Activated CD8-positive, alpha-beta memory T cell treated with anti-CD3 and anti-CD28 coated beads, Interleukin-2, amount 50 U/mL, for 48 hours (primary cell): Measurements from ENCODE around the gene WDFY1.
A peak's percentile ranks its signal among the peaks of the same experiment; 100 is the strongest.
"Not testable (repeated sequence)": the region's sequence is repeated elsewhere in the genome, so short reads cannot be mapped to it uniquely, and the experiment has no call there.

Source experiments
- DNase-seq: peaks from one replicate; pipeline ENCODE4 v3.0.0-alpha.2; 2020

Gene WDFY1

GRCh38 chr2:223957092-223957851 lies 12.1 kb upstream of the WDFY1 start, which contains the start of gene MRPL44:
TSS of gene MRPL44 (plus strand) at chr2:223957463. CDS start at chr2:223957473, 10 bp downstream.
- peak; percentile 99 for DNase-seq

GRCh38 chr2:223956300-223956699 lies 11.2 kb upstream of the WDFY1 start:
- no peak for DNase-seq

DNA sequence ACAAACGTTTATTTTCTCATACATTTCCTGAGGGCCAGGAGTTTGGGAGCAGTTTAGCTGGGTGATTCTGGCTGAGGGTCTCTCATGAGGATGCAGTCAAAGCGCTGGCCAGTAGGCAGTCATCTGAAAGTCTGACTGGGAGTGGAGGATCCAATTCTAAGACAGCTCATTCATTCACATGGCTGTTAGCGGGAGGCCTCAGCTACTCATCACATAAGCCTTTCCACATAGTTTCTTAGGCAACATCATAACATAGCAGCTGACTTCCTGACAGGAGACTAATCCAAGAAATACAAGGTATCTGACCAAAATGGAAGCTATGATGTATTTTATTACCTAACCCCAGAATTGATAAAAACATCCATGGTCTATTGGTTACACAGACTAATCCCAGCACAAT lies 9.3 kb upstream of the WDFY1 start:
- no peak for DNase-seq

DNA sequence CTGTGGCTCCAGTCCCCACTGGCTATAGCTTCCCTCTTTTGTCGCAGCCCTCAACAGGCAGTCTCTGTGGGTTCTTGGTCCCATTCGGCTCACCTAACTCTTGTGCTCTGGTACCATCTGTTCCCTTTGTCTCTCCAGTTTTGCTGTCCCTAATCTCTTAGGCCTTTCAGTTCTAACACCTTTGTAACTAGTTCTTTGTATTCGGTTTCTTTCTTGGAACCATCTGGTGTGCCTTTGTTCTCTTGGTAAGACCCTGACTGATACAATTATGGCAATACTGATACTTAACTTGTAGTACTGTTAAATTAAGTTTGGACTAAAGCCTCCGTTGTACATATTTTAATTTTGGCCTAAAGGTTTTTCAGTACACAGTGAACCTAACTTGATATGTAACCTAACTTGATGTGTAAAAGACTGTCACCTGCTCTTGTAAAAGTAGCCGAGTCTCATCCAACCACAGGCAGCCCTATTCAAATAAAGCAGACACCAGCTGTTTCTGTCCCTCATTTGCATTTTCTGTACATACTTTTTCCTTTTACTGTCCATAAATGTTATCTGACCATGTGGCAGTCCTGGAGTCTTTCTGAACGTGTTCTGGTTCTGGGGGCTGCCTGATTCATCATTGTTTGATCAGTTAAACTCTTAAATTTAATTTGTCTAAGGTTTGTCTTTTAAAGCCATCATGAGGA lies 7.3 kb upstream of the WDFY1 start:
- DNase-seq, result no peak

- no peak for DNase-seq
Observed at GRCh38 chr2:223950448-223951347, 5.6 kb upstream of the WDFY1 start.

DNA sequence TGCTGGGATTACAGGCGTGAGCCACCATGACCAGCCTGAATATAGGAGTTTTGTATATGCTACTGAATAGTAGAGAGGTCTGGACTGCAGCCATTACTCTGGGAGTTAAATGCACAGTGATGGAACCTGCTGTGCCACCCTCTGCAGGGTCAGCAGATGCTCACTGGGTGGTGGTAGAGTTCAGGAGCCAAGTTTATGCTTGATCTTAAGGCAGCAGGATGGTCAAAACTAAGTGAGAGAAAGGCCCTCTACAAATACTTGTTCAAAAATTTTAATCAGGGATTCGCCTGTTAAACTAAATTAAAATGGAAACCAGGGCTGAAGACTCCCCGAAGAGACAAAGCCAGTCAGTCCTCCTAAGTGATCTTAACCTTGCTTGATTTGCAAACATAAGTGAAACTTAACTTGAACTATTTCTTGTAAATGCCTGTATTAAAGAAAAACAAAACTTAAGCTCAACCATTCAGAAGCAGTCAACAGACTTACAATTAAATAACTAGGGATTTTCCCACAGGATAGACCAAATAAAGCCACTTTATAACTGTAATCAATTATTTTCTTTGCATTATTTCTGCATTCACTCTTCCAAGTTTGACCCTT lies 4.2 kb upstream of the WDFY1 start:
- no peak for DNase-seq

DNA sequence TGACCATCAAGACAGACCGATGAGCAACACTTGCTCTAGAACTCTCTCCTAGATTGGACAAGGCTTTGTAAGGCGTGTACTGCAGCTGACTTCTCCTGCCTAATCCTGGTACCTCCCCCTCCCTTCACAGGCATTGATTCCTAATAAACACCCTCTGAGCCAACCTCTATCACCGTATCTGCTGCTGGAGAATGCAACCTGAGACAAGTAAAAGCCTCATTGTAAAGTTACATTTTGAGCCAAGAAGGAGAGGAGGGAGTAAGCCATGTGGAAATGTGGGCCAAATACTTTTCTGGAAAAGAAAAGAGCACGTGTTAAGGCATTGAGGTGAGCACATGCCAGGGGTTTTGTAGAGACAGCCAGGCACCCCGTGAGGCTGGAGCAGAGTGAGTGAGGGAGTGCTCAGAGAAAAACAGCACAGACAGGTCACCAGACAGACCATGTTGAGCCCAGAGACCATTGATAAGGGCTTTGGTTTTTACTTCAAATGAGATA lies 2.6 kb upstream of the WDFY1 start:
- DNase-seq, result no peak

- no peak for DNase-seq
Observed at GRCh38 chr2:223945755-223946154, 620 bp upstream of the WDFY1 start.

DNA sequence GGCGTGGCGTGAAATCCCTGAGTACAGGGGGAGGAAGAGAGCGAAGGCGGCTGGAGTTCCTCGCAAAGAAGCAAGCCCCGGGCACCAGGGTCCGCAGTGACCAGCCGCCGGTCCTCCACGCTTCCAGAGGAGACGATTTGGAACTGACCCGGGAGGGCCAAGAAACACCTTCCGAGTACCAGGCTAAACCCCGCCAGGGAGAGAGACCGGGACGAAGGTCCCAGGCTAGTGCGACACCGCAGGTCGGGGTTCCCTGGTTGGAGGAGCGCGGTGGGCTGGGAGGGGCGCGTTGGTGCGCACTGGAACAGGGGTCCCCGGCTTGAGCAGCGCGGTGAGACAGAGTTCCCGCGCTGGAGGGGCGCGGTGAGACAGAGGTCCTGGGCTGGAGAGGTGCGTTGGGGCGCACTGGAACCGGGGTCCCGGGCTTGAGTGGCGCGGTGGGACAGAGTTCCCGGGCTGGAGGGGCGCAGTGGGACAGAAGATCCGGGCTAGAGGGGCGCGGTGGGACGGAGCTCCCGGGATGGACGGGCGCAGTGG lies 901 bp downstream of the WDFY1 start:
- DNase-seq, result peak; percentile 69

DNA sequence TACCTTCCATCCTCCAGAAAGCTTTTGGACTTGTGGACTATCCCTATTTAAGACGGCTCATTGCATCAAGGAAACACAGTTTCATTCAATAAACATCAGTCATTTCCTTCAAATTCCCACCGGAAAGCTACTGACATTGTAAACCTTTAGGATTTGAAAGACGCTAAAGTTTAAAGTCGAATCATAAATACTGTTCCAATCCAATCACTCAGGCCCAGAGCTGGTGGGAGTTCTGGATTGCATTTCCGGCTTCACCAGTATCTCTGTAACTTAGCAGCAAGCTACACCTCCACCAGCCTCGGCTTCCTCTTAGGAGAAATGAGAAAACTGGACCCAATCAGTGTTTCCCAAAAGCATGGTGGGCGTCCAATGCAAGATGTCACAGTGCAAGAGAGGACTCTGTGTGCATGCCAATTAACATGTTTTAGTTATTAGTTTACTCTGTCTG lies 1.6 kb downstream of the WDFY1 start:
- DNase-seq, result no peak

GRCh38 chr2:223943135-223943534 lies 2.0 kb downstream of the WDFY1 start:
- DNase-seq, result no peak

GRCh38 chr2:223941579-223942277 lies 3.4 kb downstream of the WDFY1 start:
- DNase-seq, result peak; percentile 76

GRCh38 chr2:223939438-223939837 lies 5.7 kb downstream of the WDFY1 start:
- not testable (repeated sequence) for DNase-seq

DNA sequence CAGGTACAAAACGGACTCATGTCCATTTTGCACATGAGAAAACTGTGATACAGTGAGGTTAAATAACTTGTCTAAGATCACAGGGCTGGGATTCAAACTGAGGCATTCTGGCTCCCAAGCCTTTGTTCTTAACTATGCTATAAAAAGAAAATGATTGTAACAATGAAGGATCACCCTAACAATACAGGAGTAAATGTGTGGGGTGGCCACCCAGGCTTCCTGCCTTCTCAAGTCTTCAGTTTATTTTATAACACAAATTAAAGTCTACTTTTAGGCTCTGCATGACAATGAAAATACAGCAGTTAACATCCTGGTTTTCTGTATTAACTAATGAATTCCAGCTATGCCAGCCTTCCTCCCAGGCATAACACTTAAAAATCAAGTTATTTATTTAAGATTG lies 7.6 kb downstream of the WDFY1 start:
- no peak for DNase-seq

DNA sequence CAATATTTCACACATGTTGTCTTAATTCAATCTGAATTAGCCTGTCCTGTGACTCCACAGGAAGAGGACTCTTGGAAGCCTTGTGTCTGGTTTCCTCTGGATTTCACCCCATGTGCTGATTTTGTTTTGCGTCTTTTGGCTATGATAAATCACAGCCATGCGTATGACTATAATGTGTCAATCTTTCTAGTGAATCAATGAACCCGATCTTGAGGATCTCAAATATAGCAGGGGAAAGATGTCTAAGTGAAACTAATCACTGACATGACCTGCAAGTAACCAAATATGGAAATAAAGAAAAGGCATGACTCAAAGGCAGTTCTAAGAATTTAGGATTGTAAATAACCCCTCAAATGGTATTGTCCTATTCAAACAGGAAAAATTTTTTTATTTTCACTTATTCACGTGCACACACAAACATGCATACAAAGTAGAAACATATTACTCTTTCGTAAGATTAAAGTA lies 8.2 kb downstream of the WDFY1 start:
- no peak for DNase-seq

DNA sequence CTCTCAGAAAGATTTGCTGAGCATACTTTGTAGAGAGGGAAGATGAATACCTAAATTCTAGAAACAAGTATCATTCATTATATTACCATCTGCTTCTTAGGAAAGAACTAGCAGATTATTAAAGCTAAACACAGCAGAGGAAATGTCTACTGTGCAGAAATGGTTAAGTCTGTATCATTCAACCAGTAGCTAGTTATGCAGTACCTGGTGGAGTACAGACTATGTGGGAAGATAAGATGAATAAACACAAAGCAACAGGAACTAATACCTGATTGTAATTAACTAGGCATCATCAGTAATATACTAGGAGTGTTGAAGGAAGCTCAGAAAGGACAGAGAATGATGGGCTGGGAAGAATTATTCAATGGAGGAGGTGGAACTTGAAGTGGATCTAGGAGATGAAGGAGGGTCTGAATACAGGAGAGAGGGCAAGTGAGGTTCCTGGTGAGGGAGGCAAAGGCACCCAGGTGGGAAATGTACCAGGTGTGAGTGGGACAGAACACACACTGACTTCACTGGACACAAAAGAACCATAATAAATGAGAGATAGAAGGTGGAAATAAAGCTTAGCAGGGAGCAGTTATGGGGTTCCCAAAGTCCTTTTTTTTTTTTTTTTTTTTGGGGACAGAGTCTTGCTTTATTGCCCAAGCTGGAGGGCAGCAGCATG lies 9.5 kb downstream of the WDFY1 start:
- DNase-seq, result no peak

DNA sequence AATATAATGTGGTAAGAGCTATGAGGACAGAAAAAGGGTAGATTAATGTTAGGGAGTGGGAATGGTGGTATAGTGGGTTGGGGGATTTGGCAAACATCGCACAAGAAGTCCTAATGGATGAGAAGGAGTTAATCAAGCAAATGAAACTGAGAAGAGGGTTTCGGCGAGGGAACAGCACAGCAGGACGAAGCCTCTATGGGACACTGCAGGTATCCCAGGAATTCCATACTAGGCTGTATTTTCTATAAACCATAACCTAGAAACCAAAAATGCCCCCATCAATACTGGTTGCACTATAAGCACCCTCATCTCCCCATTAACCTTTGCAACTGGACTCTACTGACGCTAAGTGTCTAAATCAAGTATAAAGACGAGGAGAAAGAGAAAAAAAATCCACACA lies 10.3 kb downstream of the WDFY1 start:
- DNase-seq, result no peak

GRCh38 chr2:223932816-223933800 lies 12.0 kb downstream of the WDFY1 start:
- DNase-seq, result no peak

DNA sequence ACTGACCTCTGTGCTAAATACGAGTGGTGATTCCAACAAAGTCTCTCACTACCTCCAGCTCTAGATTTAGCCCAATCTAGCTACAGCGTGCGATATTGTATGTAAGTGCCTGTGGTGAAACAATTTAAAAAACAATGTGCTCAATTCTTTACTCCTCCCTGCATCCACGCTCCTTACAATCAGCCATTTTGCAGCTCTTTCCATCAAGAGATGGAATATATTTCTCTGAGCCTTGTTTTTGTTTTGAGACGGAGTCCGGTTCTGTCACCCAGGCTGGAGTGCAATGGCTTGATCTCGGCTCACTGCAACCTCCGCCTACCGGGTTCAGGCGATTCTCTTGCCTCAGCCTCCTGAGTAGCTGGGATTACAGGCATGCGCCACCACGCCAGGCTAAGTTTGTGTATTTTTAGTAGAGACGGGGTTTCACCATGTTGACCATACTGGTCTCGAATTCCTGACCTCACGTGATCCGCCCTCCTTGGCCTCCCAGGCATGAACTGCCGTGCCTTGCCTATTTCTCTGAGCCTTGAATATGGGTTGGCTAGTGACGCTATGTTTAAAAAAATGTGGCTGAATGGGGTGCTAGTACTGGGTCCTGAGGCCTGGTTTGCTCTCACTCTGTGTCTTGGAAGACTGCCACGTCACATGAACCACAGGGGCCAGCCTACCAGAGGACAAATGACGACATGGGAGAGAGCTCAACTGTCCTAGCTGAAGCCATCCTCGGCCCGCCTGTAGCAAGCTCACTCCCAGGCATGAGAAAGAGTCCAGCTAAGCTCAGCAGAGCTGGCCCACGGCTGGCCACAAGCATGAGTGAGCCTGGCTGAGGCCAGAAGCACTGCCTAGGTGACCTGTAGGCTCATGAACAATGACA lies 14.8 kb downstream of the WDFY1 start:
- DNase-seq, result no peak
